HFFc6 (cell line): ENCODE results near the gene SEMA4B. TPM values are rescaled to one million over a fixed set of nuclear protein-coding genes. Genes with fewer than 3 reads are reported as not detected.

ENCODE experiments used
- DNase-seq: peaks from one replicate; pipeline ENCODE4 v3.0.0-alpha.2; 2018
- H3K27ac Mint-ChIP-seq: 2 replicates; pipeline ENCODE4 v1.8.0; 2020; ENCODE audit warnings: mild to moderate bottlenecking, mixed read lengths
- H3K27me3 Mint-ChIP-seq: 2 replicates; pipeline ENCODE4 v1.8.0; 2021; ENCODE audit warnings: mild to moderate bottlenecking, moderate library complexity, mixed read lengths; ENCODE audit not compliant: insufficient read depth
- H3K36me3 Mint-ChIP-seq: 2 replicates; pipeline ENCODE4 v1.8.0; 2021; ENCODE audit warnings: low read depth, mixed read lengths
- H3K4me1 Mint-ChIP-seq: 2 replicates; pipeline ENCODE4 v1.8.0; 2020; ENCODE audit warnings: low read depth, mixed read lengths
- H3K4me3 Mint-ChIP-seq: 2 replicates; pipeline ENCODE4 v1.8.0; 2020; ENCODE audit warnings: mild to moderate bottlenecking, moderate library complexity, mixed read lengths
- H3K9me3 Mint-ChIP-seq: 2 replicates; pipeline ENCODE4 v1.8.0; 2020; ENCODE audit warnings: mild to moderate bottlenecking, mixed read lengths
- total RNA-seq, 6 experiments: library from RNA; stranded (reverse); fragmentation: NEBNext Ultra II Directional; extraction: Animal tissue kit (Norgen Biotek cat#: 25700); gene quantifications; 2 replicates in 1 of 6; 3 replicates in 5 of 6; pipeline ENCODE4 v1.2.3, GENCODE V29; 2021
- TF ChIP-seq, protein P1 (sequence below): fragments of 200-600 bp; sonication (generic); IDR thresholded peaks from 2 replicates; pipeline ENCODE4 v1.5.0; 2021; ENCODE audit warnings: antibody characterized with exemption, mild to moderate bottlenecking

SEMA4B gene
- total RNA-seq, 6 experiments from 2014 or later, result 5.6 to 7.7 (median 7.2) TPM

DNA sequence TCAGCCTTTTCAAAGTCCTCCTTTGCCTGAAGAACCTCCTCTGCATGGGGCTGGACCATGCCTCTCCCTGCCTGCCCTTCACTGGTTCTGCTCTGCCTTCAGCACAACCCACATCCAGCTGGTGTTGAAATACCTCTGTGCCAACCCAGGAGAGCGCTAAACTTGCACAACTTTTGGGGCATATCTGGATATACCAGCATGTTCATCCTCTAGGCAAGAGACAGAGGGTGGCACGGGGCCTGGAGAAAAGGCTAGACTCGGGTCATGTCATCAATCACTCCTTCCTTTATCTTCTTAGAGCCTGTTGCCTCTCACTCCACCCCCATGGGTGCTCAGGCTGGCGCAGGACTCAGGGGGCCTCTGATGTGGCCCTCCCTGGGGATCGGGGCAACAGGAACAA, 4.8 kb downstream of the SEMA4B start:
- TF ChIP-seq, protein P1, sequence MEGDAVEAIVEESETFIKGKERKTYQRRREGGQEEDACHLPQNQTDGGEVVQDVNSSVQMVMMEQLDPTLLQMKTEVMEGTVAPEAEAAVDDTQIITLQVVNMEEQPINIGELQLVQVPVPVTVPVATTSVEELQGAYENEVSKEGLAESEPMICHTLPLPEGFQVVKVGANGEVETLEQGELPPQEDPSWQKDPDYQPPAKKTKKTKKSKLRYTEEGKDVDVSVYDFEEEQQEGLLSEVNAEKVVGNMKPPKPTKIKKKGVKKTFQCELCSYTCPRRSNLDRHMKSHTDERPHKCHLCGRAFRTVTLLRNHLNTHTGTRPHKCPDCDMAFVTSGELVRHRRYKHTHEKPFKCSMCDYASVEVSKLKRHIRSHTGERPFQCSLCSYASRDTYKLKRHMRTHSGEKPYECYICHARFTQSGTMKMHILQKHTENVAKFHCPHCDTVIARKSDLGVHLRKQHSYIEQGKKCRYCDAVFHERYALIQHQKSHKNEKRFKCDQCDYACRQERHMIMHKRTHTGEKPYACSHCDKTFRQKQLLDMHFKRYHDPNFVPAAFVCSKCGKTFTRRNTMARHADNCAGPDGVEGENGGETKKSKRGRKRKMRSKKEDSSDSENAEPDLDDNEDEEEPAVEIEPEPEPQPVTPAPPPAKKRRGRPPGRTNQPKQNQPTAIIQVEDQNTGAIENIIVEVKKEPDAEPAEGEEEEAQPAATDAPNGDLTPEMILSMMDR, result no peak
- Mint-ChIP-seq H3K4me1 (peaks cover 6% of the 10 kb centered on the region), H3K27me3 (peaks cover 4% of the 10 kb centered on the region; the same call in 1 of the 2 replicates), H3K4me3 (no peak overlapping the region), H3K27ac (no peak overlapping the region), H3K36me3 (no peaks in the 10 kb centered on the region; the same call in 1 of the 2 replicates), H3K9me3 (no peaks in the 10 kb centered on the region)
- no peak for DNase-seq

DNA sequence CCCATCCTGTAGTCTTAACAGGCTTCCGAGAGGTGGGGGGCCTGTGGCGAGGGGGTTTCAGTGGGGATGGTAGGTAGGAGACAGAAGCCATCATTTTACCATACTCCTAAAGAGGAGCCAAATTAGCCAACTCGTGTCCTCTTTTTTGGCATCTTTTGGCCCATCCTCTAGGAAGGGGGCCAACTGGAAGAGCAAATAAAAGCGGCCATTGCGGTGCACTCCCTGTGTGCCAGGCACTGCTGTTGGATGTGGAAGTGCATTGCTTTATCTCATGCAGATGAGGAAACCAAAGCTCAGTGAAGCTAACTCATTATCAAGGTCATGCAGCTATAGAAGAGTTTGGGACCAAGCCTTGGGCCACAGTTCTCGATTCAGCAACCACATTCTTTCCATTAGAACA, 6.1 kb downstream of the SEMA4B start:
- H3K36me3 Mint-ChIP-seq, result no peaks in the 10 kb centered on the region; the same call in 1 of the 2 replicates
- peaks cover 16% of the 10 kb centered on the region for H3K4me1 Mint-ChIP-seq
- TF ChIP-seq, protein P1, result no peak
- peaks cover 4% of the 10 kb centered on the region; the same call in 1 of the 2 replicates for H3K27me3 Mint-ChIP-seq
- no peak for DNase-seq
- H3K27ac Mint-ChIP-seq, result no peak overlapping the region
- H3K4me3 Mint-ChIP-seq, result no peak overlapping the region
- no peaks in the 10 kb centered on the region for H3K9me3 Mint-ChIP-seq

DNA sequence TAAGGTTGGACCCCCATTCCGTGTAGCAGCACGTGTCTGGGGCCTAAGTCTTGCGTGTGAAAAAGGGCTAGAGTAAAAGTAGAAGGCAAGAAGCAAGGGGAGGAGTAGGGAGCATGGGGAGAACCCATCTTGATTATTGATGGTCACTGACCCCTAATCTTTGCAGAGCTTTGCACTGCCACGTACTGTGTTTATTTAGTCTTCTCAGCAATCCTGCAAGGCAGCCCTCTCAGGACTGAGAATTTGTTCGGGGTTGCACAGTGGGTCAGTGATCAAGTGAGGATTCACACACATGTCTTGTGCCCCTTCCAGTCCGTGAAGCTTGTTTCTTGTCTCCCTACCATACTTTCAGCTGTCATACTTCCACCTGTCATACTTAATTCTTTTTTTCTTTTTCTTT, 7.2 kb downstream of the SEMA4B start:
- no peak overlapping the region for H3K4me3 Mint-ChIP-seq
- TF ChIP-seq, protein P1, result no peak
- DNase-seq, result no peak

DNA sequence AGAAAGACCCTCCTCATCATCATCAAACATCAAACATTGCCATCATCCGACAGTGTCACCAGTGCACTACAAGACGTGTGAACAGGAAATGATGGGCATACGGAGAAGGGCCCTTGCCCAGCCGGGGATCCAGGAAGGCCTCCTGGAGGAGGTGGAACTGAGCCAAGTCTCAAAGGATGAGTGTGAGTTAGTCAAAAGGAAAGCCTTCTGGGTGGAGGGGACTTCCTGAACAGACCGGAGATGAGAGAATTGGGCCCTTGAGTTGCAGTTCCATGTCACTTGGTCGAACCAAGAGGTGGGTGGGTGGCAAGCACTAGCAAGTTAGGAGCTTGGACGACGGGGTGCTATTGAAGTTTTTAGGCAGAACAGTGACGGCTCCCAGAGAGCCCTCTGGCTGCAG, 8.5 kb downstream of the SEMA4B start:
- Mint-ChIP-seq H3K4me1 (peaks cover 11% of the 10 kb centered on the region), H3K4me3 (no peak overlapping the region), H3K36me3 (no peaks in the 10 kb centered on the region; the same call in 1 of the 2 replicates), H3K27ac (no peak overlapping the region), H3K9me3 (no peaks in the 10 kb centered on the region), H3K27me3 (no peaks in the 10 kb centered on the region; the same call in 1 of the 2 replicates)
- TF ChIP-seq, protein P1, result no peak
- no peak for DNase-seq

More for the DNA sequence above, 7.2 kb downstream of the SEMA4B start:
- H3K4me1 Mint-ChIP-seq, result peaks cover 11% of the 10 kb centered on the region
- no peaks in the 10 kb centered on the region; the same call in 1 of the 2 replicates for H3K36me3 Mint-ChIP-seq
- no peaks in the 10 kb centered on the region; the same call in 1 of the 2 replicates for H3K27me3 Mint-ChIP-seq
- H3K27ac Mint-ChIP-seq, result no peak overlapping the region
- H3K9me3 Mint-ChIP-seq, result no peaks in the 10 kb centered on the region

DNA sequence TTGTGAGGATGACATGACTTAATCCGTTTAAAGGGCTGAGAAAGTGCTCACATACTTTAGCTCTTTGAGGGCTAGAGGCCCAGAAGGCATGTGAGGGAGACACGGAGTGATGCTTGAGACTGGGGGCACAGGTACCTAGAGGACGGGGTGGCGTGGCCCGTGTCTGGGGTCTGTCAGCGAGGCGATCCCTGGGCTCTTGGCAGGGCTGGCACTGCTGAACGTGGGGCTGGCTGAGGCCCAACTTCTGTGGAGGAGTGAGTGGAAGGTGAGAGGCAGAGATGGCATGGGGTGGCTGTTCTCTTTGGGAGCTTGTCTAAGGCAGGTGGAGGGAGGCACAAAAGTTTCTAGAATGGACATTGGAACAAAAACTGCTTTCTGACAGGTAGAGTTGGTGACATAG, 9.5 kb downstream of the SEMA4B start:
- Mint-ChIP-seq H3K27ac (no peak overlapping the region), H3K4me3 (no peak overlapping the region), H3K9me3 (no peaks in the 10 kb centered on the region), H3K36me3 (no peaks in the 10 kb centered on the region; the same call in 1 of the 2 replicates), H3K4me1 (peaks cover 11% of the 10 kb centered on the region), H3K27me3 (no peaks in the 10 kb centered on the region; the same call in 1 of the 2 replicates)
- no peak for DNase-seq
- TF ChIP-seq, protein P1, result no peak

DNA sequence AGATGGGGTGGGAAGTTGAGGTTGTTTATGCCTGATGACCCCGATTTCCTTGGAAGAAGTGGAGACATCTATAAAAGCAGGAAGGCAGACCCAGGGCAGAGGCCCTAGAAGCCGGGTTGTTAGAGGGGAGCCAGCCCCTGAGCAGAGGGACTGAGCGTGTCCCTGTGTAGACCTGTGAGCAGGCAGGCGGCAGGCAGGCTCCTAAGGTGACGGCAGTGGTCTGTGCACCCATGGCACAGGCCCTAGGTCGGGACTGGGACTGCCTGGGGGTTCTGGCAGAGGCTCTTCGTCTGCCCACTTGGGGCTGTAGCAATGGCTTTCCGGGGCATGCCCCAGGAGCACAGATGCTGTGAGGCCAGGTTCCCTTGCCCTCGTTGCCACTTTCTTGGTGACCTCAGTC, 9.9 kb downstream of the SEMA4B start:
- Mint-ChIP-seq H3K4me1 (peaks cover 11% of the 10 kb centered on the region), H3K9me3 (no peaks in the 10 kb centered on the region), H3K36me3 (no peaks in the 10 kb centered on the region; the same call in 1 of the 2 replicates), H3K27me3 (no peaks in the 10 kb centered on the region; the same call in 1 of the 2 replicates), H3K4me3 (no peak overlapping the region), H3K27ac (no peak overlapping the region)
- TF ChIP-seq, protein P1, result no peak
- no peak for DNase-seq
